ENCODE measurements around the gene NME7. TPM values are rescaled to one million over a fixed set of nuclear protein-coding genes. Genes with fewer than 3 reads are reported as not detected.

NME7 gene
- total RNA-seq, 1 experiment from 2014 or later: 25.2 TPM

DNA sequence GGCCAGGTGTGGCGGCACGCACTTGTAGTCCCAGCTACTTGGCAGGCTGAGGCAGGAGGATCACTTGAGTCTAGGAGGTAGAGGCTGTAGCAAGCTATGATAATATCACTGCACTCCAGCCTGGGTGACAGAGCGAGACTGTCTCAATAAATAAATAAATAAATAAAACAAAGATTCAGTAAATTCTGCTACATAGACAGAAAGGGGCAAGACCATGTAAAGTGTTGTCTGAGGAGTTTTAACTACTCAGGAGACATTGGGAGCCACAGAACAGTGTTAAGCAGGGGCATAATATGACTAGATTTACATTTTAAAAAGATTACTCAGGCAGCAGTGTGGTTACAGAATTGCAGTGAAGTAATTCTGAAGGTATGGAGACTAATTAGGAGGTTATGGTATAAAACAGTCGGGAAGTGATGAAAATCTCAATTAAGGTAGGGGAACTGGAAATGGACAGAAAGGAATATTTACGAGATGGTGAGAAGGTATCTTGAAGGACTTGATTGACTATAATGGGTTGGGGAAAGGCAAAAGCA is 166.4 kb downstream of the NME7 start:
- BruUV-seq (replicated peaks): no TSS peak

DNA sequence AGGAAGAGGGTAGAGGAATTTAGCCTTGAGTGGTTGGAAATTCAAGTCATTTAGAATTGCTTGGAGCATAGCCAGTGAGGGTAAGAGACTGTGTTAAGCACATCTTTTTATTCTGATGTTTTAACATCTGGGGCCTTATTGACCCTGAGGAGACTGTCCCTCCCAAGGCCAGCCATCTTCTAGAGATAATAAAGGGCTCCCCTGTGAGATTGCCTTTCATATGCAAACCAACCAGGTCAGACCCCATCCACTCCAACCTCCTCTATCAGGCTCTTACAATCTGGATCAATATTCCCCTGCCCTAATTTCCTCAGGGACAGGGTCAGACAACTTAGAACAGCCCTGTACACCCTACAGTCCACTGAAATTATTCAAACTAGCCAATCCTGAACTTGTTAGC is 167.3 kb downstream of the NME7 start:
- no peaks in the 10 kb centered on the region for H3K4me1 Mint-ChIP-seq (ENCODE audit: low read depth, unreplicated experiment)
- H3K36me3 Mint-ChIP-seq (ENCODE audit: insufficient read depth, unreplicated experiment): no peaks in the 10 kb centered on the region
- no peak for TF ChIP-seq CTCF (IDR thresholded peaks at IDR 0.05; ENCODE audit: unreplicated experiment)
- no peaks in the 10 kb centered on the region for H3K27me3 Mint-ChIP-seq (ENCODE audit: unreplicated experiment)
- no peak overlapping the region for H3K4me3 Mint-ChIP-seq (ENCODE audit: low read depth, unreplicated experiment)
- CTCF ChIA-PET: no interaction called here
- intact Hi-C loops (cut with micrococcal nuclease; ENCODE audit: unreplicated experiment): no loop called here
- no peak overlapping the region for H3K27ac Mint-ChIP-seq (ENCODE audit: unreplicated experiment)
- DNase-seq: no peak
- BruUV-seq (replicated peaks): no TSS peak
- no peaks in the 10 kb centered on the region for H3K9me3 Mint-ChIP-seq (ENCODE audit: low read depth, unreplicated experiment)

More for the DNA sequence above, 166.4 kb downstream of the NME7 start:
- no peak for TF ChIP-seq CTCF (IDR thresholded peaks at IDR 0.05; ENCODE audit: unreplicated experiment)
- Mint-ChIP-seq H3K36me3 (ENCODE audit: insufficient read depth, unreplicated experiment) (no peaks in the 10 kb centered on the region), H3K4me3 (ENCODE audit: low read depth, unreplicated experiment) (no peak overlapping the region), H3K9me3 (ENCODE audit: low read depth, unreplicated experiment) (no peaks in the 10 kb centered on the region), H3K27me3 (ENCODE audit: unreplicated experiment) (no peaks in the 10 kb centered on the region), H3K27ac (ENCODE audit: unreplicated experiment) (no peak overlapping the region), H3K4me1 (ENCODE audit: low read depth, unreplicated experiment) (no peaks in the 10 kb centered on the region)
- no peak for DNase-seq
- intact Hi-C loops (cut with micrococcal nuclease; ENCODE audit: unreplicated experiment): no loop called here
- CTCF ChIA-PET: no interaction called here

DNA sequence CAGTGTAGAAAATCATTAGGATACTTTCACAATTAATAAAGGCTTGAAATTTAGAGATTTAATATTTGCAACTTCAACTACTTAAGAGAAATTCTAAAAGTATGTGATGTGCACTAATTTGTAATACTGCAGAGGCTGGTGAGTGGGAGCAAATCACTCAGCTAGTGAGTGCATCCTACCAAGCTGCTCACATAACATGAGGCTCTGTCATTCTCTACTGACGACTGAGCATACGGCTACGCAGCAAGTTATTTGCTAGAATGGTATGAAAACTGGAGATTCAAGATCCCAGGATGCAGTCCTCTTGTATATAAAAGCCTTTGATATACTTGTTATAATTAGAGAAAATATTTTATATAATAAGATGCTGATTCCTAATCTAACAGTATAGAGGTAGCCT is 171.0 kb downstream of the NME7 start:
- BruUV-seq (replicated peaks): no TSS peak
- Mint-ChIP-seq H3K4me1 (ENCODE audit: low read depth, unreplicated experiment) (no peaks in the 10 kb centered on the region), H3K9me3 (ENCODE audit: low read depth, unreplicated experiment) (no peaks in the 10 kb centered on the region), H3K27me3 (ENCODE audit: unreplicated experiment) (no peaks in the 10 kb centered on the region), H3K27ac (ENCODE audit: unreplicated experiment) (no peak overlapping the region), H3K4me3 (ENCODE audit: low read depth, unreplicated experiment) (no peak overlapping the region), H3K36me3 (ENCODE audit: insufficient read depth, unreplicated experiment) (no peaks in the 10 kb centered on the region)
- intact Hi-C loops (cut with micrococcal nuclease; ENCODE audit: unreplicated experiment): no loop called here
- CTCF ChIA-PET: no interaction called here
- no peak for DNase-seq
- no peak for TF ChIP-seq CTCF (IDR thresholded peaks at IDR 0.05; ENCODE audit: unreplicated experiment)

DNA sequence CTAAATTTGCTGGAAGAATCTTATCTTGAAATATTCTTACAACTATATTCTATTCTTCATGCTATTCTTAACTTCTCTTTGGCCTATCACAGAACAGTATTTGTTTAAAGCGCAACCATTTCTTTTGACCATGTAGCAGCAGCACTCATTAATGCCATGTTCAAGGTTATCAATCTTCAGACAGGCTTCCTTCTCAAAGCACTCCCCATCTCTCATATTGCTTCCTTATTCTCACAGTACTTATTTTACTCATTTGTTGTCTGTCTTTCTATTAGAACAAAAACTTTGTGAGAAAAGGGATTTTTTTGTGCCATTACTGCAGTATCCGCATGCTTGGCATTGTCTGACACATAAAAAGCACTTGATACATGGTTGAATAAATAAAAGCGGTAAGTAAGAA is 171.4 kb downstream of the NME7 start:
- intact Hi-C loops (cut with micrococcal nuclease; ENCODE audit: unreplicated experiment): no loop called here
- H3K9me3 Mint-ChIP-seq (ENCODE audit: low read depth, unreplicated experiment): no peaks in the 10 kb centered on the region
- DNase-seq: no peak
- H3K4me3 Mint-ChIP-seq (ENCODE audit: low read depth, unreplicated experiment): no peak overlapping the region
- H3K27me3 Mint-ChIP-seq (ENCODE audit: unreplicated experiment): no peaks in the 10 kb centered on the region
- H3K36me3 Mint-ChIP-seq (ENCODE audit: insufficient read depth, unreplicated experiment): no peaks in the 10 kb centered on the region
- TF ChIP-seq CTCF (IDR thresholded peaks at IDR 0.05; ENCODE audit: unreplicated experiment): no peak
- CTCF ChIA-PET: no interaction called here
- H3K27ac Mint-ChIP-seq (ENCODE audit: unreplicated experiment): no peak overlapping the region
- no peaks in the 10 kb centered on the region for H3K4me1 Mint-ChIP-seq (ENCODE audit: low read depth, unreplicated experiment)
- no TSS peak for BruUV-seq (replicated peaks)
